Measurements from ENCODE around the gene GPR34.

The GPR34 gene

GRCh38 chrX:41722214-41722613 lies 33.4 kb downstream of the GPR34 start:
- TF ChIP-seq CEBPB (IDR thresholded peaks at IDR 0.05) = no peak
- TF ChIP-seq REST (IDR thresholded peaks at IDR 0.05; ENCODE audit: low read depth) = no peak
- TF ChIP-seq RAD21 (IDR thresholded peaks at IDR 0.05; ENCODE audit: low read depth) = no peak
- no peak for TF ChIP-seq ZBTB7A (IDR thresholded peaks at IDR 0.05; ENCODE audit: low read depth)
- no peak for TF ChIP-seq YY1 (IDR thresholded peaks at IDR 0.05; ENCODE audit: low read depth)
- no peak for TF ChIP-seq EGR1 (IDR thresholded peaks at IDR 0.05)
- TF ChIP-seq USF1 (IDR thresholded peaks at IDR 0.05) = no peak
- no peak for TF ChIP-seq MAX (IDR thresholded peaks at IDR 0.05)
- no peak for TF ChIP-seq FOXM1 (IDR thresholded peaks at IDR 0.05; ENCODE audit: borderline replicate concordance, low read depth)
- TF ChIP-seq EP300 (IDR thresholded peaks at IDR 0.05; ENCODE audit: borderline replicate concordance) = no peak
- no peak for TF ChIP-seq TAF1 (IDR thresholded peaks at IDR 0.05; ENCODE audit: low read depth)
- TF ChIP-seq TCF12 (IDR thresholded peaks at IDR 0.05; ENCODE audit: low read depth) = no peak
- no peak for TF ChIP-seq CREB1 (IDR thresholded peaks at IDR 0.05; ENCODE audit: low read depth)
- TF ChIP-seq NFIC (IDR thresholded peaks at IDR 0.05) = no peak

- TF ChIP-seq TEAD4 (IDR thresholded peaks at IDR 0.05) (no peak), EGR1 (IDR thresholded peaks at IDR 0.05) (no peak), FOXM1 (IDR thresholded peaks at IDR 0.05; ENCODE audit: borderline replicate concordance, low read depth) (no peak), REST (IDR thresholded peaks at IDR 0.05; ENCODE audit: low read depth) (no peak), TCF12 (IDR thresholded peaks at IDR 0.05; ENCODE audit: low read depth) (no peak), MAX (IDR thresholded peaks at IDR 0.05) (no peak), CREB1 (IDR thresholded peaks at IDR 0.05; ENCODE audit: low read depth) (no peak)
Observed at GRCh38 chrX:41722816-41723618, 34.2 kb downstream of the GPR34 start.

- TF ChIP-seq TAF1 (IDR thresholded peaks at IDR 0.05; ENCODE audit: low read depth) = no peak
- no peak for TF ChIP-seq MAX (IDR thresholded peaks at IDR 0.05)
- TF ChIP-seq EGR1 (IDR thresholded peaks at IDR 0.05) = no peak
- no peak for TF ChIP-seq CREB1 (IDR thresholded peaks at IDR 0.05; ENCODE audit: low read depth)
- TF ChIP-seq EP300 (IDR thresholded peaks at IDR 0.05; ENCODE audit: borderline replicate concordance) = no peak
- TF ChIP-seq RAD21 (IDR thresholded peaks at IDR 0.05; ENCODE audit: low read depth) = no peak
- no peak for TF ChIP-seq REST (IDR thresholded peaks at IDR 0.05; ENCODE audit: low read depth)
- no peak for TF ChIP-seq YY1 (IDR thresholded peaks at IDR 0.05; ENCODE audit: low read depth)
- no peak for TF ChIP-seq ZBTB7A (IDR thresholded peaks at IDR 0.05; ENCODE audit: low read depth)
- no peak for TF ChIP-seq TEAD4 (IDR thresholded peaks at IDR 0.05)
- TF ChIP-seq USF1 (IDR thresholded peaks at IDR 0.05) = no peak
- TF ChIP-seq NFIC (IDR thresholded peaks at IDR 0.05) = no peak
- no peak for TF ChIP-seq FOXM1 (IDR thresholded peaks at IDR 0.05; ENCODE audit: borderline replicate concordance, low read depth)
- no peak for TF ChIP-seq TCF12 (IDR thresholded peaks at IDR 0.05; ENCODE audit: low read depth)
Observed at GRCh38 chrX:41723826-41724225, 35.1 kb downstream of the GPR34 start, which contains the start of gene GPR82. Gene GPR82 (plus strand): TSS chrX:41724181. CDS start chrX:41727027, 2,846 bp downstream.

- TF ChIP-seq ZBTB7A (IDR thresholded peaks at IDR 0.05; ENCODE audit: low read depth) (no peak), CEBPB (IDR thresholded peaks at IDR 0.05) (no peak), TAF1 (IDR thresholded peaks at IDR 0.05; ENCODE audit: low read depth) (no peak), YY1 (IDR thresholded peaks at IDR 0.05; ENCODE audit: low read depth) (no peak), USF1 (IDR thresholded peaks at IDR 0.05) (no peak), NFIC (IDR thresholded peaks at IDR 0.05) (no peak), EP300 (IDR thresholded peaks at IDR 0.05; ENCODE audit: borderline replicate concordance) (no peak), CREB1 (IDR thresholded peaks at IDR 0.05; ENCODE audit: low read depth) (no peak), FOXM1 (IDR thresholded peaks at IDR 0.05; ENCODE audit: borderline replicate concordance, low read depth) (no peak), REST (IDR thresholded peaks at IDR 0.05; ENCODE audit: low read depth) (no peak), MAX (IDR thresholded peaks at IDR 0.05) (no peak), TEAD4 (IDR thresholded peaks at IDR 0.05) (no peak), RAD21 (IDR thresholded peaks at IDR 0.05; ENCODE audit: low read depth) (no peak)
Observed at GRCh38 chrX:41728125-41728524, 39.4 kb downstream of the GPR34 start.

Measured in Ishikawa (cell line).